Naive thymus-derived CD8-positive, alpha-beta T cell (primary cell): Measurements from ENCODE around the gene STRA8. TPM values are rescaled to one million over a fixed set of nuclear protein-coding genes. Genes with fewer than 3 reads are reported as not detected.

Experiments
- ATAC-seq, 2 donors: fragments of 150-1000 bp; cut with Tn5 transposase in 1 of 2; sonication (Bioruptor Pico), chemical (Tn5 transposase) in 1 of 2; 1 replicate in 1 of 2; 2 replicates in 1 of 2; pipeline ENCODE4 v1.10.0; 2021; ENCODE audit warnings: mild to moderate bottlenecking in 2 of 2, moderate library complexity in 2 of 2
- POLR2A ChIA-PET: fragments of 350-600 bp; sonication (Branson Sonifier 250); formaldehyde crosslinking; loops from one replicate; lab custom pipeline; 2021; ENCODE audit warnings: antibody characterized with exemption; lab: Charles Lee
- DNase-seq, 10 donors: peaks; one replicate each; pipeline versions ENCODE4 v3.0.0 to v3.0.0-alpha.2; 2020 to 2022
- H3K27ac Mint-ChIP-seq, 10 donors: one replicate each; pipeline ENCODE4 v1.8.0; 2020 to 2022; ENCODE audit warnings: mild to moderate bottlenecking in 10 of 10, mixed read lengths in 10 of 10, moderate library complexity in 4 of 10, inconsistent platforms in 1 of 10
- H3K27me3 Mint-ChIP-seq, 5 donors: one replicate each; pipeline ENCODE4 v1.8.0; 2021 to 2022; ENCODE audit warnings: mixed read lengths in 5 of 5
- H3K36me3 Mint-ChIP-seq, 3 donors: one replicate each; pipeline ENCODE4 v1.8.0; 2020 to 2022; ENCODE audit warnings: mixed read lengths in 3 of 3, mild to moderate bottlenecking in 2 of 3, inconsistent platforms in 1 of 3
- H3K4me1 Mint-ChIP-seq, 4 donors: one replicate each; pipeline ENCODE4 v1.8.0; 2021 to 2022; ENCODE audit warnings: mixed read lengths in 4 of 4
- H3K4me3 Mint-ChIP-seq, 10 donors: one replicate each; pipeline ENCODE4 v1.8.0; 2020 to 2022; ENCODE audit warnings: mild to moderate bottlenecking in 10 of 10, mixed read lengths in 10 of 10, moderate library complexity in 6 of 10, inconsistent platforms in 1 of 10
- H3K9me3 Mint-ChIP-seq, 9 donors: one replicate each; pipeline ENCODE4 v1.8.0; 2020 to 2022; ENCODE audit warnings: mixed read lengths in 9 of 9, mild to moderate bottlenecking in 3 of 9, inconsistent platforms in 1 of 9, moderate library complexity in 1 of 9
- polyA plus RNA-seq, 3 donors: library from polyadenylated mRNA; unstranded; fragments of 300-500 nt; fragmentation: Illumina TruSeq; gene quantifications; one replicate each; pipeline ENCODE4 v1.2.3, GENCODE V29; 2021
- total RNA-seq, 8 experiments: library from RNA in 2 of 8; stranded (reverse) in 2 of 8; gene quantifications; one replicate each; pipeline ENCODE4 v1.2.3 and lab custom pipeline; 2021 to 2026

The STRA8 gene
- total and polyA plus RNA-seq, 5 experiments from 2014 or later: not detected

DNA sequence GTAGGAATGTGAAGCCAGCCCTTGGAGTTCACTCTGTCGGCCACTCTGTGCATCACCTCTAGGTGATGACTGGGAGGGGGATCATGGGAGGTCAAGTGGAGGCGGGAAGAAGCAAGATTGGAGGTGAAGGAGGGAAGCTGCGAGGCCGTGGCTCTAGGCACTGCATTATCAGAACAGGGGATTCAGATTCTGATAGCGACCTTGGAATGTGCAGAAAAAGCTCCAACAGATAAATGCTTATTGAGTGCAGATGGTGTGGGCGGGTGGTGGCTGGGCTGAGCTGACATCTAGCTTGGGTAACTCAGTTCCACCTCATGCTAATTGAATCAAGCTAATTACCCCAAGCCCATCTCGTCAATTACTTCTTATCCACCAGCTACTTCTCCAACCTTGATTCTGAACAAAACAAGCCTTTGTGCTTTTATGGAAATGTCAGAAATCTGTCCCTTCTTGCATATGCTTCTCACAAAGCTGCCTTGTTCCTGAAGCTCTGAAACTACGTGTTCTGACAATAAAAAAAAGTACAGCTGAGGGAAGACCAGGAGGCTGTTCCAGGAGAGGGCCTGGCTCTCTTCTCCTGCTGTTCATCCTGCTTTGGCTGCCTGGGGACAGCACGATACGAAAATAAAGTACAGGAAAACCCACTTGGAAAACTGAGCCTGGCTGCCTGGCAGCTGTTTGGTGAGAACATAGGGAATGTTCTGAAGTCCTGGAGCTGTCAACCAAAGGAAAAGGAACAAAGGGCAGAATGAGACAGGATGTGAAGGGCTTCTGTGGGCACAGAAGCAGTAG lies 27.5 kb downstream of the STRA8 start:
- POLR2A ChIA-PET: no interaction called here
- Mint-ChIP-seq H3K27ac (no peak overlapping the region), H3K4me3 (no peak overlapping the region), H3K36me3 (peaks cover 0 to 21% (median 7%) of the 10 kb centered on the region in 3 donors), H3K27me3 (peaks cover 0 to 5% (median 0%) of the 10 kb centered on the region in 5 donors), H3K4me1 (no peaks in the 10 kb centered on the region), H3K9me3 (peaks cover 6 to 28% (median 17%) of the 10 kb centered on the region in 9 donors)
- DNase-seq (no peak), ATAC-seq (no peak)

DNA sequence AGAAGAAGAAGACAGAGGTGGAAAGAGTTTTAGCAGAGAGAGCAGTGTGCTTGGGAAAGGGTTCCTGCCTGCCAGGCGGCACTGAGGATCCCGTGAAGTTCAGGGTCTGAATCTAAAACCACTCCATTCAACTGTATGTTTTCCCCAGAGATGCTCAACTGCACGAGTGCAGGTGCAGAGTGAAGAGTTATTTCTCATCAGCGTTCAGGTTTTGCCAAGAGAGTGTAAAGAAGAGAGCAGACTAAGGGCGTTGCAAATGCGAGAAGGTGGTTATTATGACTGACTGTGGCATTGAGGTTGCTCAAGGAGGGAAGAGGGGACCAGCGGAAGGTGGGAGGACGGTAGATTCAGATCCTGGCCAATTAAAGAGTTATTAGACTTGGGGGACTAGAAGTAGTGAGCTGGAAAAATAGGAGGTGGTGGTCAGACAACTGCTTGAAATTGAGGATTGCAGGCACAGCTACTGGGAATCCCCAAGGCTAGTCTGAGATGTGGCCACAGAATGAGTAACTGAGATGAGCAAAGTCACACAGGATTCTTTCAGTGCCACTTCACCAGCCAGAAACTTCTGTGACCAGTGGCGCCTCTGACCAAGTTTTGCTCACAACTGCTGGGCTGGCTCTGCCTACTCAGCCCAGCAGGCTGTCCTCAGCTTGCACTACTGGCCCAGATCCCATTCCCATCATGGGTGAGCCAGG lies 29.1 kb downstream of the STRA8 start:
- H3K27ac Mint-ChIP-seq: no peak overlapping the region
- peaks cover 0 to 5% (median 4%) of the 10 kb centered on the region in 5 donors for H3K27me3 Mint-ChIP-seq
- POLR2A ChIA-PET: no interaction called here

DNA sequence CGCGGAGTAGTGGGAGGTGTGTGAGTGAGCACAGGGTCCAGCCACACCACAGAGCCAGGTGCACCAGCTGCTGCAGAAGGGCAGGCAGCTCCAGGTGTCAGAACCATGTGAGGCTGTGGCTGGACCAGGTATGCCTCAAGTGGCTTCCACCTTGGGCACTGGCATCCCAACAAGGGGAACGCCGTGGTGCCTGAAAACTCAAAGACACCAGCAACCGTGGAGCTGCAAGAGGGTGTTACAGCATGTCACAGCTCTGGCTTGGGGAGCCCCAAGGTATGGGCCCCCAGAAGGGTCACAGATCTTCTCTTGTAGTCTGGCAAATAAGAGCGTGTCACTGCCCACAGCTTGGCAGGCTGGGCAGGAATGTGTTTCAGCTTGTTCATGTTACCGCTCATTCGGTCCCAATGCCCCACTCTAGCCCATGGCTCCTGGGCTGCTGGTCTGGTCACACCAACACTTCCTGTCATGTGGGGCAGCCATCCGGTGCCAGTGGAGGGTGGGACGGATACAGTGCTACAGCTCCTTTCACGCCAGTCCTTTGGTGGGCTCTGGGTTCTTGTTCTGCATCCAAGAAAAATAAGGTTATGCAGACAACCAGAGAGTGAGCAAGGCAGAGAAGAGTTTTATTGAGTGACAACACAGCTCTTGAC lies 29.8 kb downstream of the STRA8 start:
- DNase-seq (no peak), ATAC-seq (no peak)
- Mint-ChIP-seq H3K27me3 (peaks cover 0 to 12% (median 10%) of the 10 kb centered on the region in 5 donors), H3K4me1 (no peaks in the 10 kb centered on the region), H3K27ac (no peak overlapping the region), H3K9me3 (peaks cover 6 to 42% (median 17%) of the 10 kb centered on the region in 9 donors), H3K4me3 (no peak overlapping the region), H3K36me3 (peaks cover 0 to 21% (median 7%) of the 10 kb centered on the region in 3 donors)
- POLR2A ChIA-PET: no interaction called here

More for the DNA sequence above, 29.1 kb downstream of the STRA8 start:
- no peak for DNase-seq
- peaks cover 0 to 21% (median 7%) of the 10 kb centered on the region in 3 donors for H3K36me3 Mint-ChIP-seq
- H3K9me3 Mint-ChIP-seq: peaks cover 6 to 42% (median 17%) of the 10 kb centered on the region in 9 donors
- H3K4me1 Mint-ChIP-seq: no peaks in the 10 kb centered on the region
- no peak for ATAC-seq
- no peak overlapping the region for H3K4me3 Mint-ChIP-seq

DNA sequence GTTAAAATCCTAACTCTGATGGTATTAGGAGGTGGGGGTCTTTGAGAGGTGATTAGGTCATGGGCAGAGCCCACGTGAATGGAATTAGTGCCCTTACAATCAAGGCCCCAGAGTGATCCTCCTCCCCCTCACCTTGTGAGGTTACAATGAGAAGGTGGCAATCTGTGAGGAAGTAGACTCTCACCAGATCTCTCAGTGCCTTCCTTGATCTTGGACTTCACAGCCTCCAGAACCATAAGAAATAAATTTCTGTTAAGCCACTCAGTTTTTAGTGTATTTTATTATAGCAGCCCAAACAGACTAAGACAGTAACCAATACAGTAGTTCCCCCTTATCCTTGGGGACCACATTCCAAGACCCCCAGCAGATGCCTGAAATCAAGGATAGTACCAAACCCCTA lies 32.0 kb downstream of the STRA8 start:
- peaks cover 6 to 42% (median 17%) of the 10 kb centered on the region in 9 donors for H3K9me3 Mint-ChIP-seq
- H3K27ac Mint-ChIP-seq: no peak overlapping the region
- H3K4me3 Mint-ChIP-seq: no peak overlapping the region
- POLR2A ChIA-PET: no interaction called here
- DNase-seq (no peak), ATAC-seq (no peak)
- peaks cover 0 to 17% (median 11%) of the 10 kb centered on the region in 5 donors for H3K27me3 Mint-ChIP-seq
- no peaks in the 10 kb centered on the region for H3K4me1 Mint-ChIP-seq
- H3K36me3 Mint-ChIP-seq: peaks cover 0 to 21% (median 7%) of the 10 kb centered on the region in 3 donors

DNA sequence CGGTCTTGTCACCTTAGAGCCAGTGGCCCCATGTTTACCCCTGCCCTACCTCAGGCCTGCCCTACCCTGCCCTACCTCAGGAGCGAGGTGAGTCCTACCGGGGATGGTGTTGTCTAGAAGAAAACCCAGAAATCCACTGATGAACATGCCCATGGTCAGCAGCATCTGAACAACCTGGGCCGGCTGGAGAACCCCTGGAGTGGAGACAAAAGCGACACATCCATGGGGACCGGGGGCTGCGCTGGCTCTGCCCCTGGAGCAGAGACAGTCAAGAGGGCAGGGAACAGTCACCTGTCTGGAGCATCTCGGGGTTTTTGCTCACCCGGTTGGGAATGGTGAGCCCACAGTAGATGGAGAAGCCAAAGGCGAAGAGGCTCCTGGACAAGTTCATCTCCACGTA lies 36.3 kb downstream of the STRA8 start:
- no peak for DNase-seq
- H3K9me3 Mint-ChIP-seq: peaks cover under 1 to 24% (median 11%) of the 10 kb centered on the region in 9 donors
- H3K4me3 Mint-ChIP-seq: no peak overlapping the region
- H3K27ac Mint-ChIP-seq: no peak overlapping the region
- ATAC-seq: no peak
- H3K36me3 Mint-ChIP-seq: peaks cover 0 to 9% (median 0%) of the 10 kb centered on the region in 3 donors
- peaks cover 0 to 17% (median 15%) of the 10 kb centered on the region in 5 donors for H3K27me3 Mint-ChIP-seq
- POLR2A ChIA-PET: no interaction called here
- H3K4me1 Mint-ChIP-seq: peaks cover 0 to 3% (median 1%) of the 10 kb centered on the region in 4 donors

DNA sequence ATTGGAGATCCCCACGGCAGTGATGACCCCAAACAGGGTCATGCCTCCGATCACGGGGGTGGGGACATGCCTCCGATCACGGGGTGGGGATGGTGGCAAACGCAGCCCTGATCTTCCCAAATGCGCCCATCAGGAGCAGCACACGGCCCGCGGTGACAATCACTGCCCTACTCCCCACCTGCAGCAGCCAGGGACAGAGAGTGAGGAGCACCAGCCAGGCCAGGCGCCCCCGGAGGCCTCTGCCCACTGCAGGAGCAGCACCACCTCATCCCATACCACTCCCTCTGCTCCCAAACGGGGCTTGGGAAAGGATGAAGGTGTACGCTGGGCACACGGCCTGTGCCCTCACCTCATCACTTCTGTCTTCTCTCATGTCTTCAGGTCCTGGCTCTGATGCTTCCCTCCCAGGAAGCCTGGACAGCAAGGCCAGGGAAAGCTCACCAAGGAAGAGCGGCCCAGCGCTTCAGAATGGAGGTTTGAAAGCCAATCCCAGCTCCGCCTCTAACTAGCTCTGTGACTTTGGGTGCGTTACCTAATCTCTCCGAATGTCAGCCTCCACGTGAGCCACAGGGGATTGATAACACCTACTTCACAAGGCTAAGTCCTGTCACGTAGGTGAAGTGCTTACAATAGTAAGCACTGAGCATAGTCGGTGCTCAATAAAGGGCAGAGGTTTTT lies 37.1 kb downstream of the STRA8 start:
- no peak for DNase-seq
- peaks cover 0 to 3% (median 1%) of the 10 kb centered on the region in 4 donors for H3K4me1 Mint-ChIP-seq
- peaks cover 0 to 4% (median 0%) of the 10 kb centered on the region in 3 donors for H3K36me3 Mint-ChIP-seq
- H3K27ac Mint-ChIP-seq: peak overlapping the region in 1 of 10 donors; percentile 38
- H3K27me3 Mint-ChIP-seq: peaks cover 0 to 17% (median 15%) of the 10 kb centered on the region in 5 donors
- no peak for ATAC-seq
- H3K4me3 Mint-ChIP-seq: no peak overlapping the region
- peaks cover 0 to 18% (median 3%) of the 10 kb centered on the region in 9 donors for H3K9me3 Mint-ChIP-seq
- POLR2A ChIA-PET: no interaction called here

DNA sequence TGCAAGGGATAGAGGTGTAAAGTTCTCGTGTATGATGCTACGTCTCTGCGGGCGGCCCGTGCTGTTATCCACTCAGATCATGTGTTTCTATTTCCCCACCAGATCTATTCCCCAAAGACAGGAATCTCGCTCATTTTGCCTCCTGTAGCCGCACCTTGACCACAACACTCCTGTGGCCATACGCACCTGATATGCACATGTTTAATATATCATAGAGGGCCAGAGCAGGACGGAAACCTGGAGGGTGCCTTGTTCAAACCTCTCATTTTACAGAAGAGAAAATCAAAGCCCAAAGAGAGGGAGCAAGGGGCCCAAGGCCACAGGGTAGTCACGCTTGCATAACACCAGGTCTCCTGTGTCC lies 37.6 kb downstream of the STRA8 start:
- H3K27ac Mint-ChIP-seq: peak overlapping the region in 1 of 10 donors; percentile 38

DNA sequence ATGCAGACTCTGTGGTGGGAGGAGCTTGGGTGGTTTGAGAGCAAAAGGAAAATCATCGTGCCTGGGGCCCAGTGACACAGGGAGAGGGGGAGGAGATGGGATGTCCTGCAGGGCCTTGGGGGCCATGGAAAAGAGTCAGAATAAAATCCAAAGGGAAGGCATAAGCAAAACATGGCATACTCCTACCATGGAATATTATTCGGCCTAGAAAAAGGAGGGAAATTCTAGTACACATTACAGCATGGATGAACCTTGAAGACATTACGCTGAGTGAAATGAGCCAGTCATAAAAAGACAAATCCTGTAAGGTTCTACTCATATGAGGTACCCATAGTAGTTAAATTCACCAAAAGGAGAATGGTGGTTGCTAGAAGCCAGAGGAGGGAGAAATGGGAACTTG lies 38.7 kb downstream of the STRA8 start:
- Mint-ChIP-seq H3K4me1 (peaks cover 0 to 3% (median 1%) of the 10 kb centered on the region in 4 donors), H3K9me3 (peaks cover 0 to 2% (median 0%) of the 10 kb centered on the region in 9 donors), H3K36me3 (no peaks in the 10 kb centered on the region), H3K27ac (peak overlapping the region in 1 of 10 donors; percentile 13), H3K27me3 (peaks cover 0 to 17% (median 12%) of the 10 kb centered on the region in 5 donors), H3K4me3 (no peak overlapping the region)
- ATAC-seq (no peak), DNase-seq (no peak)
- POLR2A ChIA-PET: no interaction called here

More for the DNA sequence above, 37.6 kb downstream of the STRA8 start:
- peaks cover 0 to 17% (median 15%) of the 10 kb centered on the region in 5 donors for H3K27me3 Mint-ChIP-seq
- POLR2A ChIA-PET: no interaction called here
- ATAC-seq: no peak
- H3K4me3 Mint-ChIP-seq: no peak overlapping the region
- DNase-seq: no peak
- H3K36me3 Mint-ChIP-seq: no peaks in the 10 kb centered on the region
- peaks cover 0 to 12% (median 1%) of the 10 kb centered on the region in 9 donors for H3K9me3 Mint-ChIP-seq
- H3K4me1 Mint-ChIP-seq: peaks cover 0 to 3% (median 1%) of the 10 kb centered on the region in 4 donors

DNA sequence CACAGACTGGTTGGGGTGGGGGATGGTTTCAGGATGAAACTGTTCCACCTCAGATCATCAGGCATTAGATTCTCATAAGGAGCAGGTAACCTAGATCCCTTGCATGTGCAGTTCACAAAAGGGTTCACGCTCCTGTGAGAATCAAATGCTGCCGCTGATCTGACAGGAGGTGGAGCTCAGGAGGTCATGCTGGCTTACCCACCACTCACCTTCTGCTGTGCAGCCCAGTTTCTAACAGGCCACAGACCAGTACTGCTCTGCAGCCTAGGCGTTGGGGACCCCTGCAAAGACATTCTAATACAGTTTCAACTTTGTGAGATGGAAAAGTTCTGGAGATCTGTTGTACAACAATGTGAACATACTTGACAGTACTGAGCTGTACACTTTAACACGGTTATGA lies 39.9 kb downstream of the STRA8 start:
- Mint-ChIP-seq H3K4me1 (peaks cover 0 to 3% (median 1%) of the 10 kb centered on the region in 4 donors), H3K36me3 (no peaks in the 10 kb centered on the region), H3K27me3 (peaks cover 0 to 7% (median 5%) of the 10 kb centered on the region in 5 donors), H3K27ac (no peak overlapping the region), H3K4me3 (no peak overlapping the region), H3K9me3 (peaks cover 0 to 1% (median 0%) of the 10 kb centered on the region in 9 donors)
- ATAC-seq (no peak), DNase-seq (no peak)
- POLR2A ChIA-PET: no interaction called here

DNA sequence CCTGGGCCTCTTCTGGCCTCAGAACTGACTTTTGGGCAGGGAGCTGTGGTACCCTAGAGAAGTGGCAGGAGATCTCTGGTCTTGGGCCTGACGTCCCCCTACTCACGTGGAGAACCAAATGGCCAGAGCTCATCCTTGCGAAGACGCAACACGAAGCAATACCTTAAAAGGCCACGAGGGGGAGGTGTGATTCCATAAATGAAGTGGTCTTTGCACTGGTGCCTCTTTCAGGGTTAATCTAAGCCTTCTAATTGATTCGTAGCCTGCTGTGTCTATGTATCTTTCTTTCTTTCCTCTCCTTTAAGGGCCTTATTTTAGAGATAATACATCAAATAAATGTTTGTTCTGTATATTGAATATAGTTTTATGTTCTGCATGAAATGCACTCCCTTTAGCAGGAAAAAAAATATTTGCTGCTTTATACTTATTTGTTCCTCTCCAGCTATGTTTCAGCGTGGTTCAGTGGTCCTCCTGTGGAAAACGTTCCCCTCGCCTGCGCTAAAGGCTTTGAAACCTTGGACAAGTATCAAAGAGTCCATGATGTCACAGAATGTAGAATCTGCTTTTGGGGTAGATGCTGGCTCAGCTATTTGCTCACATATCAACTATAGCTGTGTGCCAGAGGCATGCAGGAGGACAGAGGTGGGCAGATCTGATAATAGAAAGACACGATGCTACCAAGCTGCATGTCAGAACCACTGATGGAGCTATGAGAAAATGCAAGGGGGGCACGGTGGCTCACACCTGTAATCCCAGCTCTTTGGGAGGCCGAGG lies 41.0 kb downstream of the STRA8 start:
- H3K9me3 Mint-ChIP-seq: peaks cover 0 to 1% (median 0%) of the 10 kb centered on the region in 9 donors
- H3K4me1 Mint-ChIP-seq: peaks cover 0 to 3% (median 1%) of the 10 kb centered on the region in 4 donors
- no peak overlapping the region for H3K27ac Mint-ChIP-seq
- H3K4me3 Mint-ChIP-seq: no peak overlapping the region
- POLR2A ChIA-PET: no interaction called here
- no peaks in the 10 kb centered on the region for H3K36me3 Mint-ChIP-seq
- ATAC-seq: peak; percentile 70 to 75
- H3K27me3 Mint-ChIP-seq: peaks cover 0 to 6% (median 3%) of the 10 kb centered on the region in 5 donors
- peak; percentile 38 to 81 (median 63) for DNase-seq

DNA sequence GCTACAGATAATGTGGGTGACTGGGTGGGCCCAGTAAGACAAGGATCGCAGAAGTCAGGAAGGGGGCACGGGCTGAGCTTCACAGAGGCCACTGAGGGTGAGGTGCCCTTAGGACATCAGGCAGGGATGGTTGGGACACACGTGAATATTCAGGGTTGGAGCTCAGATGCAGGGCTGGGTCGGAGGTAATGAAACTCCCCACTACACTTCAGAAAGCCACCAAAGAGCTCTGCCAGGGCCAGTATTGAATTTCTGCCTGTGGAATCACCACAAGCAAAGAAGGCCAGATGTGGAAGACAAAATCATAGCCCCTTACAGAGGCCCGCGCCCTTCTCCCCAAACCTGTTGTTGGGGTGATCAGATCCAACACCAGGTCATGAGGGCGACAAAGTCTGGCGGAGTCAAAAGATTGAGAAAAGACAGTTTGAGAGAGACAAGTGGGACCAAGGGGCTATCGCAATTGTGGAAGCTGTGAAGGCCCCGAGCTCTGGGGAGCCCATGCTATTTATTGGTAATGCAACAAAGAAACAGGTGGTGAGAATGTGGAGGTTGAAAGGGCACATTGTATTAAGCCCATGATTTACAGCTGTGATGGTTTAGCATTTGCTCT lies 42.4 kb downstream of the STRA8 start:
- no peak overlapping the region for H3K4me3 Mint-ChIP-seq
- peaks cover 0 to 1% (median 0%) of the 10 kb centered on the region in 9 donors for H3K9me3 Mint-ChIP-seq
- no peak for ATAC-seq
- POLR2A ChIA-PET: no interaction called here
- H3K4me1 Mint-ChIP-seq: peaks cover 0 to 3% (median 1%) of the 10 kb centered on the region in 4 donors
- no peaks in the 10 kb centered on the region for H3K36me3 Mint-ChIP-seq
- H3K27me3 Mint-ChIP-seq: peaks cover 6 to 15% (median 8%) of the 10 kb centered on the region in 5 donors
- DNase-seq: no peak
- H3K27ac Mint-ChIP-seq: no peak overlapping the region
